H1 (cell line): ENCODE data around the gene EZH1. TPM values are rescaled to one million over a fixed set of nuclear protein-coding genes. Genes with fewer than 3 reads are reported as not detected.

ENCODE experiments used
- CTCF ChIA-PET: fragments of 300-600 bp; sonication (Branson Sonifier 250); formaldehyde crosslinking; loops from one replicate; lab custom pipeline; 2021; ENCODE audit not compliant: partially characterized antibody; lab: Charles Lee
- POLR2A ChIA-PET: fragments of 300-600 bp; sonication (Branson Sonifier 250); formaldehyde crosslinking; loops from one replicate; lab custom pipeline; 2021; ENCODE audit warnings: inconsistent platforms; ENCODE audit not compliant: partially characterized antibody; lab: Charles Lee
- DNase-seq, 2 experiments: peaks; one replicate each; pipeline versions ENCODE4 v3.0.0 to v3.0.0-alpha.2; 2010 to 2022; ENCODE audit warnings: low spot score in 2 of 2, low read depth in 1 of 2, mixed read lengths in 1 of 2
- FAIRE-seq: peaks from 2 replicates; lab custom pipeline; 2011; peaks lifted over from hg19 to GRCh38; lab: Jason Lieb, UNC
- H2AFZ ChIP-seq: 2 replicates; pipeline ENCODE4 v1.8.1; 2012; ENCODE audit warnings: low read length, inconsistent platforms
- H2AK5ac ChIP-seq: 2 replicates; pipeline ENCODE4 v1.6.1; 2013; ENCODE audit warnings: low read depth, low read length
- H2BK120ac ChIP-seq: replicated peaks from 2 replicates; pipeline ENCODE3; 2013; ENCODE audit warnings: low read depth, low read length, inconsistent platforms
- H2BK12ac ChIP-seq: 2 replicates; pipeline ENCODE4 v1.6.1; 2013; ENCODE audit warnings: low read depth, low read length
- H2BK15ac ChIP-seq: 2 replicates; pipeline ENCODE4 v1.6.1; 2013; ENCODE audit warnings: low read length
- H2BK20ac ChIP-seq: 2 replicates; pipeline ENCODE4 v1.6.1; 2013; ENCODE audit warnings: low read length
- H2BK5ac ChIP-seq: 2 replicates; pipeline ENCODE4 v1.6.1; 2013; ENCODE audit warnings: low read depth, low read length
- H3K14ac ChIP-seq: 2 replicates; pipeline ENCODE4 v1.6.1; 2013; ENCODE audit warnings: inconsistent platforms; ENCODE audit not compliant: insufficient read length
- H3K18ac ChIP-seq: 2 replicates; pipeline ENCODE4 v1.6.1; 2013; ENCODE audit warnings: low read length; ENCODE audit errors: extremely low read depth
- H3K23ac ChIP-seq: 2 replicates; pipeline ENCODE4 v1.6.1; 2013; ENCODE audit warnings: inconsistent platforms; ENCODE audit not compliant: insufficient read length
- H3K23me2 ChIP-seq: 2 replicates; pipeline ENCODE4 v1.6.1; 2013; ENCODE audit warnings: low read depth, low read length
- H3K27ac ChIP-seq: 2 replicates; pipeline ENCODE4 v1.6.1; 2011; ENCODE audit warnings: low read depth, low read length, inconsistent platforms
- H3K27me3 ChIP-seq, 4 experiments: replicated peaks in 1 of 4; 1 replicate in 1 of 4; 2 replicates in 3 of 4; pipeline versions ENCODE4 v1.6.1 to v1.8.1; 2011 to 2013; ENCODE audit warnings: low read length in 3 of 4, mild to moderate bottlenecking in 3 of 4, inconsistent platforms in 2 of 4, mixed read lengths in 2 of 4, moderate library complexity in 1 of 4; ENCODE audit not compliant: control insufficient read depth in 3 of 4, insufficient read depth in 3 of 4; ENCODE audit errors: extremely low read depth in 1 of 4
- H3K36me3 ChIP-seq, 4 experiments: 2 replicates each; pipeline versions ENCODE4 v1.6.1 to v1.8.1; 2011 to 2013; ENCODE audit warnings: mild to moderate bottlenecking in 4 of 4, low read length in 3 of 4, moderate library complexity in 2 of 4, control low read depth in 1 of 4, inconsistent platforms in 1 of 4; ENCODE audit not compliant: insufficient read depth in 4 of 4, control insufficient read depth in 2 of 4
- H3K4ac ChIP-seq: replicated peaks from 2 replicates; pipeline ENCODE3; 2013; ENCODE audit warnings: low read length, low read depth, mixed read lengths, inconsistent platforms; ENCODE audit not compliant: insufficient read length
- H3K4me1 ChIP-seq, 4 experiments: replicated peaks in 1 of 4; 1 replicate in 1 of 4; 2 replicates in 3 of 4; pipeline versions ENCODE4 v1.6.1 to v1.8.1; 2011 to 2013; ENCODE audit warnings: low read length in 3 of 4, inconsistent platforms in 2 of 4, mixed read lengths in 1 of 4; ENCODE audit not compliant: insufficient read depth in 4 of 4, control insufficient read depth in 3 of 4
- H3K4me2 ChIP-seq, 2 experiments: 2 replicates each; pipeline versions ENCODE4 v1.6.1 to v1.8.1; 2011 to 2013; ENCODE audit warnings: low read depth in 2 of 2, low read length in 2 of 2, control low read depth in 1 of 2, inconsistent platforms in 1 of 2, mild to moderate bottlenecking in 1 of 2; ENCODE audit not compliant: insufficient read depth in 1 of 2
- H3K4me3 ChIP-seq, 4 experiments: fragments of 200-600, 300-600 bp in 1 of 4; sonication (generic), shearing (Covaris generic), sonication (Bioruptor Twin) in 1 of 4; 2 replicates each; pipeline versions ENCODE4 v1.5.1 to v1.8.1; 2011 to 2016; ENCODE audit warnings: low read length in 4 of 4, low read depth in 3 of 4, control low read depth in 2 of 4, inconsistent platforms in 2 of 4, mild to moderate bottlenecking in 2 of 4, mixed read lengths in 1 of 4, moderate library complexity in 1 of 4; ENCODE audit not compliant: insufficient read depth in 2 of 4; ENCODE audit errors: extremely low read depth in 1 of 4
- H3K56ac ChIP-seq: replicated peaks from 2 replicates; pipeline ENCODE3; 2013; ENCODE audit warnings: low read depth, mild to moderate bottlenecking, mixed read lengths, low read length, inconsistent platforms; ENCODE audit not compliant: insufficient read length
- H3K79me1 ChIP-seq: 2 replicates; pipeline ENCODE4 v1.6.1; 2013; ENCODE audit warnings: low read depth, low read length, control low read depth
- H3K79me2 ChIP-seq, 2 experiments: 2 replicates each; pipeline versions ENCODE4 v1.6.1 to v1.8.1; 2012 to 2013; ENCODE audit warnings: low read length in 2 of 2, mild to moderate bottlenecking in 2 of 2, inconsistent platforms in 1 of 2; ENCODE audit not compliant: insufficient read depth in 2 of 2, control insufficient read depth in 1 of 2
- H3K9ac ChIP-seq, 4 experiments: replicated peaks in 1 of 4; 1 replicate in 1 of 4; 2 replicates in 3 of 4; pipeline versions ENCODE4 v1.6.1 to v1.8.1; 2011 to 2013; ENCODE audit warnings: low read depth in 3 of 4, low read length in 3 of 4, control low read depth in 2 of 4, mild to moderate bottlenecking in 2 of 4, moderate library complexity in 2 of 4, inconsistent platforms in 1 of 4; ENCODE audit errors: extremely low read depth in 1 of 4
- H3K9me3 ChIP-seq, 2 experiments: 2 replicates each; pipeline versions ENCODE4 v1.6.1 to v1.8.1; 2012 to 2013; ENCODE audit warnings: mild to moderate bottlenecking in 2 of 2, moderate library complexity in 2 of 2, control low read depth in 1 of 2, inconsistent platforms in 1 of 2, low read depth in 1 of 2, low read length in 1 of 2, mixed read lengths in 1 of 2; ENCODE audit not compliant: insufficient read depth in 2 of 2
- H4K20me1 ChIP-seq, 2 experiments: replicated peaks in 1 of 2; 2 replicates each; pipeline versions ENCODE3 to v1.8.1; 2011 to 2013; ENCODE audit warnings: inconsistent platforms in 2 of 2, low read length in 2 of 2, mild to moderate bottlenecking in 1 of 2; ENCODE audit not compliant: insufficient read depth in 2 of 2, control insufficient read depth in 1 of 2
- H4K5ac ChIP-seq: 2 replicates; pipeline ENCODE4 v1.6.1; 2013; ENCODE audit warnings: low read length, low read depth, mixed read lengths, inconsistent platforms; ENCODE audit not compliant: insufficient read length
- H4K8ac ChIP-seq: 2 replicates; pipeline ENCODE4 v1.8.0; 2013; ENCODE audit warnings: mild to moderate bottlenecking, moderate library complexity, low read length, inconsistent platforms; ENCODE audit not compliant: insufficient read depth; ENCODE audit errors: extremely low read depth
- H4K91ac ChIP-seq: replicated peaks from 2 replicates; pipeline ENCODE3; 2013; ENCODE audit warnings: low read length, mixed read lengths, inconsistent platforms; ENCODE audit not compliant: insufficient read length
- PHF8 ChIP-seq: fragments of 200-600 bp; sonication (generic); conservative IDR thresholded peaks from 2 replicates; pipeline ENCODE4 v1.7.1; 2012; ENCODE audit warnings: low read depth, mild to moderate bottlenecking, inconsistent platforms, low read length, moderate library complexity
- RXRA ChIP-seq: IDR thresholded peaks from 2 replicates; pipeline ENCODE4 v1.6.1; 2011; ENCODE audit warnings: low read depth, mild to moderate bottlenecking, low read length, moderate library complexity; ENCODE audit not compliant: insufficient read depth
- SIN3A ChIP-seq, 2 experiments: IDR thresholded peaks in 1 of 2; conservative IDR thresholded peaks in 1 of 2; 2 replicates each; pipeline ENCODE4 v1.6.1; 2011 to 2012; ENCODE audit warnings: low read length in 2 of 2, improper control_type of control experiment in 1 of 2, low read depth in 1 of 2, mild to moderate bottlenecking in 1 of 2
- SP4 ChIP-seq: IDR thresholded peaks from 2 replicates; pipeline ENCODE4 v1.6.1; 2012; ENCODE audit warnings: low read length, inconsistent platforms
- TAF1 ChIP-seq: IDR thresholded peaks from 2 replicates; pipeline ENCODE4 v1.6.1; 2011; ENCODE audit warnings: mild to moderate bottlenecking, low read depth, low read length
- YY1 ChIP-seq: IDR thresholded peaks from 2 replicates; pipeline ENCODE4 v1.6.1; 2011; ENCODE audit warnings: low read depth, mild to moderate bottlenecking, low read length
- WGBS, 2 experiments: shearing (Covaris generic) in 1 of 2; methylation state at CpG; one replicate each; pipeline versions ENCODE4 v1.1.6 to v1.1.7; 2013 to 2015; ENCODE audit warnings: low lambda C conversion rate in 2 of 2, mixed read lengths in 2 of 2, inconsistent platforms in 1 of 2, low coverage in 1 of 2, missing lambda C conversion rate in 1 of 2; ENCODE audit not compliant: insufficient replicate concordance in 2 of 2, insufficient coverage in 1 of 2, insufficient read length in 1 of 2; ENCODE audit errors: extremely low coverage in 1 of 2, missing lambda C conversion rate in 1 of 2; 5-methylcytosine and 5-hydroxymethylcytosine counted together
- long read RNA-seq, 2 experiments: library from RNA in 1 of 2; library from capped mRNA in 1 of 2; stranded (forward); transcript quantifications; one replicate each; pipeline ENCODE4 v2.0.0, GENCODE V29; 2021; ENCODE audit warnings: inconsistent platforms in 1 of 2
- polyA minus RNA-seq, 3 experiments: library from RNA; depleted of rRNA, polyadenylated mRNA; stranded (reverse); fragments of >200 nt; gene quantifications; 1 replicate in 2 of 3; 2 replicates in 1 of 3; pipeline ENCODE4 v1.2.3, GENCODE V29; 2011
- polyA plus RNA-seq, 7 experiments: library from polyadenylated mRNA; depleted of rRNA in 3 of 7; stranded (reverse) in 5 of 7; unstranded in 2 of 7; fragments of >200 nt in 5 of 7; fragments of 200-250 nt in 2 of 7; gene quantifications; 1 replicate in 5 of 7; 2 replicates in 1 of 7; 4 replicates in 1 of 7; pipeline versions ENCODE4 v1.2.1 to v1.2.3, GENCODE V29; 2011 to 2013; ENCODE audit warnings: missing spikeins in 2 of 7, mixed read lengths in 2 of 7
- total RNA-seq: library from RNA; stranded (reverse); fragmentation: NEBNext Ultra II Directional; extraction: Animal tissue kit (Norgen Biotek cat#: 25700); gene quantifications from 2 replicates; pipeline ENCODE4 v1.2.1, GENCODE V29; 2021
- TF ChIP-seq, protein P1 (sequence below): IDR thresholded peaks from 2 replicates; pipeline ENCODE4 v1.6.1; 2012; ENCODE audit warnings: inconsistent platforms

Gene EZH1
- 18.5 and 20.8 TPM in 2 replicates for total RNA-seq
- polyA plus RNA-seq (2011; rRNA removed), result 17.4 and 22.9 TPM in 2 replicates
- 28.3 TPM for polyA plus RNA-seq (2011; cell fraction: cytosol; rRNA removed)
- 64.4 TPM for polyA plus RNA-seq (2011; cell fraction: nucleus; rRNA removed)
- 16.2 to 21.8 TPM (median 17.8 TPM) in 4 replicates for polyA plus RNA-seq (2012, experiment 1 of 2)
- polyA plus RNA-seq (2012, experiment 2 of 2), result 3.2 TPM
- polyA plus RNA-seq (2013, experiment 1 of 2), result 9.3 TPM
- polyA plus RNA-seq (2013, experiment 2 of 2), result 7.9 TPM
- polyA minus RNA-seq (2011; rRNA and poly(A)+ RNA removed), result 32.7 and 33.7 TPM in 2 replicates
- polyA minus RNA-seq (2011; cell fraction: cytosol; rRNA and poly(A)+ RNA removed), result 11.9 TPM
- polyA minus RNA-seq (2011; cell fraction: nucleus; rRNA and poly(A)+ RNA removed), result 51.8 TPM
- long read RNA-seq, experiment 1, partial matches to known transcripts, result 1 of 7 reads
- long read RNA-seq, experiment 1, other reads (novel, unspliced or antisense), result 6 of 7 reads
- long read RNA-seq, experiment 2, partial matches to known transcripts, result 4 of 5 reads
- long read RNA-seq, experiment 2, other reads (novel, unspliced or antisense), result 1 of 5 reads

DNA sequence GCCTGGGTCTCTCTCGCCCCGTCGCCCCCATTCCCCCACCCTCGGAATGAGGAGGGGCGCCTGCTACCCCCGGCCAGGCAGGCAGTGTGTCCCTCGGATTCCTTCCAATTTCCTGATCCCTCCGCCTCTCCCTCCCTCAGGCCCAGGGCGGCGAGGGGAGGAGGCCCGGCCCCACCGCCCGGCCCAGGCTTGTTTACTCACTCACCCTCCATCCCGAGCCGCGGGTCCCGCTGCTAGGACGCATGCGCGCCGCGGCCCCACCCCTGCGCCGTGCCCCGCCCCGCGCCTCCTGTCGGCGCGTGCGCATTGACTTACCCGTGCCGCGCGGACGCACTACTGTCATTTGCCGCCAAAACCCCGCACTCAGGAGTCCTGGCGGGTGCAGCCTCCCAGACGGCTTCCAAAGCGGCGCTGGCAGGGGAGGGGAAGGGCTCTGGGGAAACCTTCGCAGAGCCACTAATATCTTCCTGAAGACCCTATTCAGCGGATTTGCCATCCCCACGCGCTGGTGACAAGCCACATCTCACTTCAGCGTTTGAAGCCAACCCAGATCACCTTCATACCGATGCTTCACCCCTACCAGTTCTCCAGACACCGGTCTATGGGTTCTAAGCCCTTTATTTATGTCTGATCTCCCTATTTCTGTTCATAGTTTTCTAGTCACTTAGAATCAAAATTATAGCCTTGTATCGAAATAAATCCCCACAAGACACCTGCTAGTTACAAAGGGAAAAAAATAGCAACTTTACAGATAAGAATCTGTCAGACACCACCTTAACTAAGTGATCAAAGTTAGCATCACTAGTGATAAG is at the start of gene EZH1:
Gene EZH1, minus strand, starts transcription at position 235 of the 812 bp plus-strand sequence. CDS start 16,099 bp downstream, outside the sequence.
- peaks cover 0 to 12% of the 10 kb centered on the region in 2 experiments; a peak in 3 of 4 replicates for H3K79me2 ChIP-seq
- H3K23me2 ChIP-seq, result peaks cover 2% of the 10 kb centered on the region; the same call in 1 of the 2 replicates
- peak within 1 kb of the TSS; percentile 93 for H4K91ac ChIP-seq
- peak within 1 kb of the TSS; percentile 79 to 80 for H3K4me2 ChIP-seq
- no peak within 1 kb of the TSS for H3K14ac ChIP-seq
- H3K36me3 ChIP-seq, result no peaks in the 10 kb centered on the region
- ChIA-PET CTCF (no interaction called here), POLR2A (no interaction called here)
- peak within 1 kb of the TSS; percentile 65 for H3K4ac ChIP-seq
- no peaks in the 10 kb centered on the region for H3K79me1 ChIP-seq
- H2BK20ac ChIP-seq, result no peak within 1 kb of the TSS; the same call in 1 of the 2 replicates
- H3K56ac ChIP-seq, result peak within 1 kb of the TSS; percentile 33
- peak within 1 kb of the TSS; percentile 79 for H2BK5ac ChIP-seq
- peaks cover 9 to 14% (median 13%) of the 10 kb centered on the region in 4 experiments for H3K27me3 ChIP-seq
- H2BK15ac ChIP-seq, result no peak within 1 kb of the TSS
- H4K8ac ChIP-seq, result peak within 1 kb of the TSS; percentile 92; the same call in 1 of the 2 replicates
- DNase-seq (peak; percentile 83 to 94), FAIRE-seq (no peak)
- H3K4me3 ChIP-seq, result peak within 1 kb of the TSS; percentile 39 to 72 (median 64)
- H3K4me1 ChIP-seq, result peaks cover 0 to 8% (median 6%) of the 10 kb centered on the region in 4 experiments; a peak in 5 of 7 replicates
- peak within 1 kb of the TSS; percentile 95 for H4K5ac ChIP-seq
- no peak within 1 kb of the TSS for H2AK5ac ChIP-seq
- H3K23ac ChIP-seq, result no peak within 1 kb of the TSS
- WGBS, 2 experiments, result 24% methylated on average over 18 of the region's 50 CpGs; no CpG with 5 or more reads in 1 of the 2 experiments
- H2AFZ ChIP-seq, result 0 out of 2 replicates have a peak within 1 kb of the TSS, but pooled peaks have one; percentile 28
- H3K9me3 ChIP-seq, result peaks cover 0 to 3% of the 10 kb centered on the region in 2 experiments; a peak in 1 of 4 replicates
- H2BK12ac ChIP-seq, result no peak within 1 kb of the TSS; the same call in 1 of the 2 replicates
- no peaks in the 10 kb centered on the region for H4K20me1 ChIP-seq
- H3K18ac ChIP-seq, result peak within 1 kb of the TSS; percentile 95
- H3K9ac ChIP-seq, result peak within 1 kb of the TSS; percentile 46 to 83 (median 73)
- H2BK120ac ChIP-seq, result no peak within 1 kb of the TSS
- H3K27ac ChIP-seq, result peak within 1 kb of the TSS; percentile 85
- peak; percentile 69 for TF ChIP-seq TAF1
- TF ChIP-seq YY1, result peak; percentile 6; the same call in 1 of the 2 replicates
- peak; percentile 87 for TF ChIP-seq PHF8
- TF ChIP-seq, protein P1, sequence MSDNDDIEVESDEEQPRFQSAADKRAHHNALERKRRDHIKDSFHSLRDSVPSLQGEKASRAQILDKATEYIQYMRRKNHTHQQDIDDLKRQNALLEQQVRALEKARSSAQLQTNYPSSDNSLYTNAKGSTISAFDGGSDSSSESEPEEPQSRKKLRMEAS, result peak; percentile 100
- TF ChIP-seq SIN3A (conservative IDR thresholded peaks at IDR 0.05 in 1 of 2, IDR thresholded peaks at IDR 0.05 in 1 of 2; ENCODE audit: low read depth in 1 of 2, low read length in 2 of 2), result 0 out of 4 replicates have a peak, but pooled peaks of 1 of the 2 experiments have one; percentile 13
- TF ChIP-seq RXRA, result no peak
- no peak for TF ChIP-seq SP4
